ENCODE measurements around the gene RHOT2. TPM values are rescaled to one million over a fixed set of nuclear protein-coding genes. Genes with fewer than 3 reads are reported as not detected.

RHOT2 gene
- total RNA-seq, 1 donor: 45.2 TPM

DNA sequence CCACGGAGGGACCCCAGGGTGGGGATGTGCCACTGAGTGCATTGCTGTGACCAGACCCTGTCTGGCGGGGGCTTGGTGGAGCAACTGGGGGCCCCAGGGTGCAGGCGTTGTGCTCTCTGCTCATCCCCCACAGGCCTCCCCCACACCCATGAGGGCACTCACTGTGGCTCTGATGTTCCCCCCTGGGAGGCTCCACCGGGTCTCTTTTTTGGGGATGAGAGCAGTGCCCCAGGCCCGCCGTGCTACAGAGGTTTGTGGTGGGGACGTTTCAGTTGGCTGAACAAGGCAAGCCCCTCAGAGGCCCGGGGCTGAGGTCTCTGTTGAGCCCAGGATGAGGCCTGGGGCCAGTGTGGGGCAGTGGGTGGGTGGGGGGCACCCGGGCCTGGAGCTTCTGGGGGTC, 55.8 kb downstream of the RHOT2 start:
- Histone ChIP-seq H3K27me3 (ENCODE audit: insufficient read depth, low read length) (peaks cover 2% of the 10 kb centered on the region), H3K4me1 (ENCODE audit: insufficient read depth, low read length) (peaks cover 42% of the 10 kb centered on the region), H3K4me3 (ENCODE audit: low read length) (no peak overlapping the region), H3K9me3 (ENCODE audit: low read depth, low read length) (no peaks in the 10 kb centered on the region)

Other genes with a start within 250 kb of the RHOT2 start
- 6.5 TPM for gene RAB11FIP3, start 242.5 kb upstream of the RHOT2 start, total RNA-seq
- 31.2 TPM for gene CAPN15, start 140.4 kb upstream of the RHOT2 start, total RNA-seq
- 0.10 TPM for gene PRR35, start 107.7 kb upstream of the RHOT2 start, total RNA-seq
- 1.2 TPM for gene NHLRC4, start 101.1 kb upstream of the RHOT2 start, total RNA-seq
- gene PIGQ, start 98.2 kb upstream of the RHOT2 start, total RNA-seq: 8.5 TPM
- 6.6 TPM for gene RAB40C, start 78.1 kb upstream of the RHOT2 start, total RNA-seq
- 0.31 TPM for gene WFIKKN1, start 37.1 kb upstream of the RHOT2 start, total RNA-seq
- gene METTL26, start 31.8 kb upstream of the RHOT2 start, total RNA-seq: 49.0 TPM
- 18.5 TPM for gene MCRIP2, start 26.3 kb upstream of the RHOT2 start, total RNA-seq
- gene WDR90, start 18.8 kb upstream of the RHOT2 start, total RNA-seq: 4.6 TPM
- gene RHBDL1, start 7.5 kb downstream of the RHOT2 start, total RNA-seq: 0.84 TPM
- 39.0 TPM for gene STUB1, start 12.3 kb downstream of the RHOT2 start, total RNA-seq
- gene JMJD8, start 16.2 kb downstream of the RHOT2 start, total RNA-seq: 25.0 TPM
- gene WDR24, start 22.3 kb downstream of the RHOT2 start, total RNA-seq: 4.4 TPM
- 1.7 TPM for gene FBXL16, start 37.7 kb downstream of the RHOT2 start, total RNA-seq
- 4.8 TPM for gene METRN, start 47.0 kb downstream of the RHOT2 start, total RNA-seq
- 5.8 TPM for gene ANTKMT, start 53.0 kb downstream of the RHOT2 start, total RNA-seq
- gene CCDC78, start 58.3 kb downstream of the RHOT2 start, total RNA-seq: 1.0 TPM
- 4.6 TPM for gene HAGHL, start 59.0 kb downstream of the RHOT2 start, total RNA-seq
- gene CIAO3, start 72.9 kb downstream of the RHOT2 start, total RNA-seq: 22.7 TPM
- gene MSLN, start 92.6 kb downstream of the RHOT2 start, total RNA-seq: 0.21 TPM
- 10.4 TPM for gene RPUSD1, start 120.2 kb downstream of the RHOT2 start, total RNA-seq
- 8.8 TPM for gene CHTF18, start 120.5 kb downstream of the RHOT2 start, total RNA-seq
- not detected for gene GNG13, start 132.6 kb downstream of the RHOT2 start, total RNA-seq

All from mononuclear cell (primary cell).